ENCODE results near the gene INVS. TPM values are rescaled to one million over a fixed set of nuclear protein-coding genes. Genes with fewer than 3 reads are reported as not detected.

Gene INVS
- total RNA-seq, 4 donors from 2014 or later, result 19.2 to 24.1 (median 23.4) TPM

- Histone ChIP-seq H3K36me3 (peaks cover 6 to 21% (median 11%) of the 10 kb centered on the region in 4 donors), H3K27me3 (no peaks in the 10 kb centered on the region), H3K9me3 (no peaks in the 10 kb centered on the region), H3K27ac (replicated peaks in 1 of 4) (no peak overlapping the region), H3K4me3 (no peak overlapping the region), H3K4me1 (peaks cover 7 to 18% (median 17%) of the 10 kb centered on the region in 4 donors)
- intact Hi-C loops (cut with DNase I), result no loop called here
- no peak for TF ChIP-seq POLR2A (IDR thresholded peaks at IDR 0.05; ENCODE audit: low read depth)
- TF ChIP-seq CTCF (IDR thresholded peaks at IDR 0.05), result no peak
- TF ChIP-seq POLR2AphosphoS5 (IDR thresholded peaks at IDR 0.05), result no peak
- TF ChIP-seq EP300 (IDR thresholded peaks at IDR 0.05), result no peak
- 96% methylated on average over 2 of the region's 2 CpGs for WGBS
- no peak for DNase-seq (ENCODE audit: extremely low spot score)
These were observed 13.8 kb downstream of the INVS start for GRCh38 chr9:100112677-100113336.

DNA sequence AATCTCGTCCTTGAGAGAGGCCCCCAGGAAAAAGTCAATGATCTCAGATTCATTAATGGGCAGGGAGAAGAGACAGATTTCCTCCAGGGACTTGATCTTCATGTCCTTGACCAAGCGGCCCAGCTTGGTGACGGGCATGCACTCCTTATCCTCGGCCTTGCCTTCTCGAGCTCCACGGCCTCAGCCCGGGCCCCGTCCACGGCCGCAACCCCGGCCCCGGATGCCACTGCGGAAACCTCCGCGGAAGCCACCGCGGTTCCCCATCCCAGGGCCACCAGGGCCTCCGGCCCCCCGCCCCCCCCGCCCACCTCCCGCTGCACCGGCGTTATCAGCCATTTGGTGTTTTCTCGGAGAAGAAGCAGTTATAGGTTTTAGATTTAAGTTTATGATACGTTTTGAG, 18.3 kb downstream of the INVS start:
- DNase-seq (ENCODE audit: extremely low spot score), result no peak
- no peak overlapping the region for H3K4me3 ChIP-seq
- no peaks in the 10 kb centered on the region for H3K9me3 ChIP-seq
- peaks cover 4 to 24% (median 7%) of the 10 kb centered on the region in 4 donors for H3K36me3 ChIP-seq
- H3K4me1 ChIP-seq, result no peaks in the 10 kb centered on the region
- intact Hi-C loops (cut with DNase I), result no loop called here
- H3K27ac ChIP-seq (replicated peaks in 1 of 4), result no peak overlapping the region
- TF ChIP-seq EP300 (IDR thresholded peaks at IDR 0.05), result no peak
- TF ChIP-seq POLR2A (IDR thresholded peaks at IDR 0.05; ENCODE audit: low read depth), result no peak
- TF ChIP-seq CTCF (IDR thresholded peaks at IDR 0.05), result no peak
- no peak for TF ChIP-seq POLR2AphosphoS5 (IDR thresholded peaks at IDR 0.05)
- WGBS, result 97% methylated on average over 25 of the region's 25 CpGs
- no peaks in the 10 kb centered on the region for H3K27me3 ChIP-seq

DNA sequence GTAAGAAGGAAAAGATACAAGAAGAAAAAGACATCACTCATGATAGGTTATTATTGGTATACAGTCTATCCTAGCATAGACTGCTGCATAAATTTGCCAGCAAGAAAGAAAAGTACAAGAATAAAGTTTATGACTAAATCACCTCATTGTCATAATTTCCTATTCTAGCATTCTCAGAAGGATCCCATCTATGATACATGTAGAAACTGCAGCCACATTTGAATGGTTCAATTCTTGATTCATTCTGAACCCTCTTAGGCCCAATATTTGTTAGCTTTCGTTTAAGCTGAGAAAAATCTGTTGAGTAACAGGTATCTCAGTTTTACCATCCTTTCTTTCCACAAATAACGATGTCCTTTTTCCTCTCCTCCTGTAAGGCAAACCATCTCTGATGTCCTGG, 21.2 kb downstream of the INVS start:
- no peaks in the 10 kb centered on the region for H3K9me3 ChIP-seq
- WGBS, result 93% methylated on average over 2 of the region's 2 CpGs
- no peak for TF ChIP-seq EP300 (IDR thresholded peaks at IDR 0.05)
- TF ChIP-seq POLR2A (IDR thresholded peaks at IDR 0.05; ENCODE audit: low read depth), result no peak
- no peak for TF ChIP-seq CTCF (IDR thresholded peaks at IDR 0.05)
- TF ChIP-seq POLR2AphosphoS5 (IDR thresholded peaks at IDR 0.05), result no peak
- no peaks in the 10 kb centered on the region for H3K27me3 ChIP-seq
- H3K4me3 ChIP-seq, result no peak overlapping the region
- no peaks in the 10 kb centered on the region for H3K4me1 ChIP-seq
- intact Hi-C loops (cut with DNase I), result no loop called here
- DNase-seq (ENCODE audit: extremely low spot score), result no peak
- H3K27ac ChIP-seq (replicated peaks in 1 of 4), result no peak overlapping the region
- H3K36me3 ChIP-seq, result peaks cover 4 to 24% (median 7%) of the 10 kb centered on the region in 4 donors

GRCh38 chr9:100125236-100125635, 26.2 kb downstream of the INVS start:
- WGBS, result 92% methylated on average over 2 of the region's 2 CpGs
- no peak for TF ChIP-seq EP300 (IDR thresholded peaks at IDR 0.05)
- TF ChIP-seq CTCF (IDR thresholded peaks at IDR 0.05), result no peak
- no peak for TF ChIP-seq POLR2AphosphoS5 (IDR thresholded peaks at IDR 0.05)
- TF ChIP-seq POLR2A (IDR thresholded peaks at IDR 0.05; ENCODE audit: low read depth), result no peak
- intact Hi-C loops (cut with DNase I), result no loop called here
- peaks cover 0 to 11% (median 7%) of the 10 kb centered on the region in 4 donors for H3K36me3 ChIP-seq
- DNase-seq (ENCODE audit: extremely low spot score), result no peak
- H3K27ac ChIP-seq (replicated peaks in 1 of 4), result no peak overlapping the region
- no peaks in the 10 kb centered on the region for H3K4me1 ChIP-seq
- H3K4me3 ChIP-seq, result no peak overlapping the region
- H3K27me3 ChIP-seq, result no peaks in the 10 kb centered on the region
- H3K9me3 ChIP-seq, result no peaks in the 10 kb centered on the region

GRCh38 chr9:100125910-100126309, 26.9 kb downstream of the INVS start:
- no peak overlapping the region for H3K27ac ChIP-seq (replicated peaks in 1 of 4)
- no peaks in the 10 kb centered on the region for H3K4me1 ChIP-seq
- H3K36me3 ChIP-seq, result peaks cover 0 to 10% (median 4%) of the 10 kb centered on the region in 4 donors
- DNase-seq (ENCODE audit: extremely low spot score), result no peak
- no peaks in the 10 kb centered on the region for H3K27me3 ChIP-seq
- WGBS, result 100% methylated on average over 1 of the region's 2 CpGs
- no peaks in the 10 kb centered on the region for H3K9me3 ChIP-seq
- H3K4me3 ChIP-seq, result no peak overlapping the region
- no peak for TF ChIP-seq POLR2AphosphoS5 (IDR thresholded peaks at IDR 0.05)
- TF ChIP-seq CTCF (IDR thresholded peaks at IDR 0.05), result no peak
- TF ChIP-seq POLR2A (IDR thresholded peaks at IDR 0.05; ENCODE audit: low read depth), result no peak
- no peak for TF ChIP-seq EP300 (IDR thresholded peaks at IDR 0.05)
- intact Hi-C loops (cut with DNase I), result no loop called here
